GM19035 (cell line): ENCODE data around the gene SLAMF6.
"Not testable (repeated sequence)": the region's sequence is repeated elsewhere in the genome, so short reads cannot be mapped to it uniquely, and the experiment has no call there.

Experiments used
- ATAC-seq: cut with Tn5 transposase; IDR thresholded peaks from one replicate; pipeline ENCODE4 v1.9.1; 2021; ENCODE audit not compliant: unreplicated experiment

The SLAMF6 gene

GRCh38 chr1:160544647-160545046 lies 21.6 kb upstream of the SLAMF6 start:
- ATAC-seq = no peak

GRCh38 chr1:160542303-160542945 lies 19.4 kb upstream of the SLAMF6 start:
- no peak for ATAC-seq

- ATAC-seq = no peak
Measured at GRCh38 chr1:160541622-160542302, 18.7 kb upstream of the SLAMF6 start.

GRCh38 chr1:160540859-160541233 lies 17.8 kb upstream of the SLAMF6 start:
- ATAC-seq = no peak

GRCh38 chr1:160539990-160540858 lies 17.2 kb upstream of the SLAMF6 start:
- ATAC-seq = peak; percentile 91

- ATAC-seq = no peak
Measured at GRCh38 chr1:160539684-160539989, 16.6 kb upstream of the SLAMF6 start.

GRCh38 chr1:160538985-160539651 lies 16.1 kb upstream of the SLAMF6 start:
- ATAC-seq = no peak

GRCh38 chr1:160537714-160538665 lies 14.9 kb upstream of the SLAMF6 start:
- ATAC-seq = no peak

- no peak for ATAC-seq
Measured at GRCh38 chr1:160534823-160535605, 12.0 kb upstream of the SLAMF6 start.

- ATAC-seq = not testable (repeated sequence)
Measured at GRCh38 chr1:160532557-160532813, 9.4 kb upstream of the SLAMF6 start.

- not testable (repeated sequence) for ATAC-seq
Measured at GRCh38 chr1:160531809-160532556, 8.9 kb upstream of the SLAMF6 start.

GRCh38 chr1:160529401-160529952 lies 6.4 kb upstream of the SLAMF6 start:
- not testable (repeated sequence) for ATAC-seq

GRCh38 chr1:160523789-160524188 lies 734 bp upstream of the SLAMF6 start:
- not testable (repeated sequence) for ATAC-seq

GRCh38 chr1:160522136-160522535 lies 919 bp downstream of the SLAMF6 start:
- no peak for ATAC-seq

GRCh38 chr1:160521554-160521953 lies 1.5 kb downstream of the SLAMF6 start:
- no peak for ATAC-seq

- no peak for ATAC-seq
Measured at GRCh38 chr1:160520999-160521398, 2.1 kb downstream of the SLAMF6 start.

- ATAC-seq = no peak
Measured at GRCh38 chr1:160520582-160520981, 2.5 kb downstream of the SLAMF6 start.

- ATAC-seq = no peak
Measured at GRCh38 chr1:160519642-160520435, 3.2 kb downstream of the SLAMF6 start.
